Measurements from ENCODE around the gene RRM1. TPM values are rescaled to one million over a fixed set of nuclear protein-coding genes. Genes with fewer than 3 reads are reported as not detected.

Gene RRM1
- total RNA-seq, 1 experiment from 2014 or later, result 68.1 TPM

DNA sequence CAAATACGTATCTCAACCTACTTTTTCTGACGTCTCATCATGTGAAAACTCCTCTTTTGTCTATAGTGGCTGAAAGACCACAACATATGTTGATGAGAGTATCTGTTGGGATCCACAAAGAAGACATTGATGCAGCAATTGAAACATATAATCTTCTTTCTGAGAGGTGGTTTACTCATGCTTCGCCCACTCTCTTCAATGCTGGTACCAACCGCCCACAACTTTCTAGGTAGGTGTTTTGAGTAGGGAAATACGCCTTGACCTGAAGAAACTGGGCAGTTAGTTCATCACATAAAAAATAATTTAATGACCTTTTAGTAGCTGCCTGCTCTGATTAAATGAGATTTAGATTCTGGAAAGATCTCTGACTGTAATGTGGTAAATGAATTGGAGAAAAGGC, 17.2 kb downstream of the RRM1 start:
- TF ChIP-seq, protein P1, sequence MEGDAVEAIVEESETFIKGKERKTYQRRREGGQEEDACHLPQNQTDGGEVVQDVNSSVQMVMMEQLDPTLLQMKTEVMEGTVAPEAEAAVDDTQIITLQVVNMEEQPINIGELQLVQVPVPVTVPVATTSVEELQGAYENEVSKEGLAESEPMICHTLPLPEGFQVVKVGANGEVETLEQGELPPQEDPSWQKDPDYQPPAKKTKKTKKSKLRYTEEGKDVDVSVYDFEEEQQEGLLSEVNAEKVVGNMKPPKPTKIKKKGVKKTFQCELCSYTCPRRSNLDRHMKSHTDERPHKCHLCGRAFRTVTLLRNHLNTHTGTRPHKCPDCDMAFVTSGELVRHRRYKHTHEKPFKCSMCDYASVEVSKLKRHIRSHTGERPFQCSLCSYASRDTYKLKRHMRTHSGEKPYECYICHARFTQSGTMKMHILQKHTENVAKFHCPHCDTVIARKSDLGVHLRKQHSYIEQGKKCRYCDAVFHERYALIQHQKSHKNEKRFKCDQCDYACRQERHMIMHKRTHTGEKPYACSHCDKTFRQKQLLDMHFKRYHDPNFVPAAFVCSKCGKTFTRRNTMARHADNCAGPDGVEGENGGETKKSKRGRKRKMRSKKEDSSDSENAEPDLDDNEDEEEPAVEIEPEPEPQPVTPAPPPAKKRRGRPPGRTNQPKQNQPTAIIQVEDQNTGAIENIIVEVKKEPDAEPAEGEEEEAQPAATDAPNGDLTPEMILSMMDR (conservative IDR thresholded peaks at IDR 0.05), result no peak
- no peak for TF ChIP-seq EZH2 (IDR thresholded peaks at IDR 0.05; ENCODE audit: low read depth)
- no peaks in the 10 kb centered on the region for H3K27me3 ChIP-seq (ENCODE audit: insufficient read depth, low read depth)
- H3K4me3 ChIP-seq, result no peak overlapping the region
- intact Hi-C loops (cut with micrococcal nuclease; ENCODE audit: unreplicated experiment), result no loop called here
- CTCF ChIA-PET, result no interaction called here
- H3F3A ChIP-seq (ENCODE audit: insufficient read depth, low read depth), result no peaks in the 10 kb centered on the region
- H4K20me1 ChIP-seq (ENCODE audit: insufficient read depth), result no peaks in the 10 kb centered on the region
- no peak overlapping the region for H3K4me2 ChIP-seq
- no peaks in the 10 kb centered on the region for H3K9me2 ChIP-seq (ENCODE audit: insufficient read depth)
- no peak for DNase-seq
- H3K27ac ChIP-seq, result no peak overlapping the region
- H3K4me1 ChIP-seq (replicated peaks; ENCODE audit: insufficient read depth), result no peaks in the 10 kb centered on the region
- no peaks in the 10 kb centered on the region for H3K9me3 ChIP-seq (ENCODE audit: insufficient read depth, low read depth)
- H3K36me3 ChIP-seq (ENCODE audit: low read depth), result no peaks in the 10 kb centered on the region; the same call in 1 of the 2 replicates
- POLR2A ChIA-PET (ENCODE audit: unreplicated experiment), result no interaction called here
- no peak overlapping the region for H2AFZ ChIP-seq
- no TSS peak for BruUV-seq (replicated peaks)
- H3K79me2 ChIP-seq (ENCODE audit: low read depth), result no peaks in the 10 kb centered on the region

DNA sequence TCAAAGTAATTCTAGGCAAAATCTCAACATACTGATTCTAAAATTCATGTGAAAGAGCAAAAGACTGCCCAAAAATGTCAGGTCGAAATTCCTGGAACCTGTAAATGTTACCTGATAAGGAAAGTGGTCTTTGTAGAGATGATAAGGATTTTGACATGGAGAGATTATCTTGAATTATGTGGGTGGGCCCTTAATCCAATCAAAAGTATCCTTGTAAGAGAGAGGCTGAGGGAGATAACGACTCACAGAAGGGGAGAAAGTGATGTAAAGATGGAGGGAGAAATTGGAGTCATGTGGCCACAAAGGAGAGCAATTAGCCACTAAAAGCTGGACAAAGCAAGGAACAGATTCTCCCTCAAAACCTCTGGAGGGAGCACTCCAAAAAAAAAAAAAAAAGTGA, 20.5 kb downstream of the RRM1 start:
- no peaks in the 10 kb centered on the region for H3K79me2 ChIP-seq (ENCODE audit: low read depth)
- H3K9me2 ChIP-seq (ENCODE audit: insufficient read depth), result no peaks in the 10 kb centered on the region
- no peak overlapping the region for H3K4me3 ChIP-seq
- ChIA-PET POLR2A (ENCODE audit: unreplicated experiment) (no interaction called here), CTCF (no interaction called here)
- no peak overlapping the region for H3K27ac ChIP-seq
- H2AFZ ChIP-seq, result no peak overlapping the region
- no peaks in the 10 kb centered on the region for H3F3A ChIP-seq (ENCODE audit: insufficient read depth, low read depth)
- H3K9me3 ChIP-seq (ENCODE audit: insufficient read depth, low read depth), result no peaks in the 10 kb centered on the region
- H3K36me3 ChIP-seq (ENCODE audit: low read depth), result no peaks in the 10 kb centered on the region
- intact Hi-C loops (cut with micrococcal nuclease; ENCODE audit: unreplicated experiment), result no loop called here
- no peaks in the 10 kb centered on the region for H3K4me1 ChIP-seq (replicated peaks; ENCODE audit: insufficient read depth)
- no peak for DNase-seq
- H3K4me2 ChIP-seq, result no peak overlapping the region
- no peaks in the 10 kb centered on the region for H4K20me1 ChIP-seq (ENCODE audit: insufficient read depth)
- TF ChIP-seq, protein P1 (conservative IDR thresholded peaks at IDR 0.05), result no peak
- no peak for TF ChIP-seq EZH2 (IDR thresholded peaks at IDR 0.05; ENCODE audit: low read depth)
- BruUV-seq (replicated peaks), result no TSS peak
- H3K27me3 ChIP-seq (ENCODE audit: insufficient read depth, low read depth), result no peaks in the 10 kb centered on the region

DNA sequence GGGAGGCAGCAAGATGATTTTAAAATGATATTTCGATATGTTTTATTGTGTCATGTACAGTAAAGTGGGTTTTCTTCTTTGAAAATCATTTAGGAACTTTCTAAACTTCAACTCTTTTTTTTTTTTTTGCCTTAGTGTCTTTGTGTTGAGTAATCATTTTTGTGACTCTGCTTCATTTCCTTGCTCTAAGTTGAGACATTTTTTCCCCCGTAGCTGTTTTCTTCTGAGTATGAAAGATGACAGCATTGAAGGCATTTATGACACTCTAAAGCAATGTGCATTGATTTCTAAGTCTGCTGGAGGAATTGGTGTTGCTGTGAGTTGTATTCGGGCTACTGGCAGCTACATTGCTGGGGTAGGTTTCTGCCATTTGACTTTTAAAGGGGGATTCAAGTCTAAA, 23.5 kb downstream of the RRM1 start:
- H3K4me3 ChIP-seq, result no peak overlapping the region
- TF ChIP-seq, protein P1 (conservative IDR thresholded peaks at IDR 0.05), result no peak
- no peak for TF ChIP-seq EZH2 (IDR thresholded peaks at IDR 0.05; ENCODE audit: low read depth)
- no peak overlapping the region for H3K27ac ChIP-seq
- ChIA-PET CTCF (no interaction called here), POLR2A (ENCODE audit: unreplicated experiment) (no interaction called here)
- no peak for DNase-seq
- H3K27me3 ChIP-seq (ENCODE audit: insufficient read depth, low read depth), result no peaks in the 10 kb centered on the region
- H2AFZ ChIP-seq, result no peak overlapping the region
- H4K20me1 ChIP-seq (ENCODE audit: insufficient read depth), result no peaks in the 10 kb centered on the region
- H3K36me3 ChIP-seq (ENCODE audit: low read depth), result no peaks in the 10 kb centered on the region
- no peaks in the 10 kb centered on the region for H3K79me2 ChIP-seq (ENCODE audit: low read depth)
- no peaks in the 10 kb centered on the region for H3F3A ChIP-seq (ENCODE audit: insufficient read depth, low read depth)
- BruUV-seq (replicated peaks), result no TSS peak
- no peaks in the 10 kb centered on the region for H3K9me2 ChIP-seq (ENCODE audit: insufficient read depth)
- no peaks in the 10 kb centered on the region for H3K4me1 ChIP-seq (replicated peaks; ENCODE audit: insufficient read depth)
- intact Hi-C loops (cut with micrococcal nuclease; ENCODE audit: unreplicated experiment), result no loop called here
- no peak overlapping the region for H3K4me2 ChIP-seq
- H3K9me3 ChIP-seq (ENCODE audit: insufficient read depth, low read depth), result no peaks in the 10 kb centered on the region
